Naive thymus-derived CD4-positive, alpha-beta T cell (primary cell): ENCODE data around the gene TRIML1. TPM values are rescaled to one million over a fixed set of nuclear protein-coding genes. Genes with fewer than 3 reads are reported as not detected.

ENCODE experiments used
- ATAC-seq: fragments of 150-1000 bp; cut with Tn5 transposase; 2 replicates; pipeline ENCODE4 v1.10.0; 2021; ENCODE audit warnings: mild to moderate bottlenecking, moderate library complexity
- CTCF ChIA-PET: fragments of 350-600 bp; sonication (Branson Sonifier 250); formaldehyde crosslinking; loops from one replicate; lab custom pipeline; 2021; ENCODE audit warnings: antibody characterized with exemption; lab: Charles Lee
- POLR2A ChIA-PET: fragments of 350-600 bp; sonication (Branson Sonifier 250); formaldehyde crosslinking; loops from one replicate; lab custom pipeline; 2021; ENCODE audit warnings: antibody characterized with exemption, inconsistent platforms; lab: Charles Lee
- DNase-seq, 9 donors: peaks; one replicate each; pipeline versions ENCODE4 v3.0.0 to v3.0.0-alpha.2; 2020 to 2022; ENCODE audit warnings: mixed read lengths in 1 of 9
- H3K27ac ChIP-seq: one replicate; pipeline ENCODE4 v1.7.0; 2013; ENCODE audit warnings: mild to moderate bottlenecking, low read depth, low read length, moderate library complexity
- H3K27me3 ChIP-seq, 2 donors: one replicate each; pipeline ENCODE4 v1.7.0; 2013; ENCODE audit warnings: low read length in 2 of 2, mild to moderate bottlenecking in 2 of 2, moderate library complexity in 2 of 2; ENCODE audit not compliant: control insufficient read depth in 2 of 2, insufficient read depth in 2 of 2
- H3K36me3 ChIP-seq, 3 experiments: 1 replicate in 2 of 3; 2 replicates in 1 of 3; pipeline ENCODE4 v1.7.0; 2013; ENCODE audit warnings: low read length in 3 of 3, mild to moderate bottlenecking in 3 of 3, moderate library complexity in 1 of 3; ENCODE audit not compliant: insufficient read depth in 3 of 3, control insufficient read depth in 2 of 3
- H3K4me1 ChIP-seq, 2 donors: one replicate each; pipeline ENCODE4 v1.7.0; 2013; ENCODE audit warnings: low read length in 2 of 2, mild to moderate bottlenecking in 2 of 2, moderate library complexity in 1 of 2; ENCODE audit not compliant: control insufficient read depth in 2 of 2, insufficient read depth in 2 of 2
- H3K4me3 ChIP-seq: 2 replicates; pipeline ENCODE4 v1.7.0; 2013; ENCODE audit warnings: mild to moderate bottlenecking, low read length
- H3K9me3 ChIP-seq, 3 experiments: 1 replicate in 2 of 3; 2 replicates in 1 of 3; pipeline ENCODE4 v1.7.0; 2013; ENCODE audit warnings: low read length in 3 of 3; ENCODE audit not compliant: control insufficient read depth in 2 of 3
- H3K27ac Mint-ChIP-seq, 9 donors: one replicate each; pipeline ENCODE4 v1.8.0; 2020 to 2022; ENCODE audit warnings: mixed read lengths in 9 of 9, mild to moderate bottlenecking in 8 of 9, moderate library complexity in 5 of 9, inconsistent platforms in 2 of 9
- H3K27me3 Mint-ChIP-seq, 5 donors: one replicate each; pipeline ENCODE4 v1.8.0; 2021 to 2022; ENCODE audit warnings: mixed read lengths in 5 of 5, mild to moderate bottlenecking in 1 of 5
- H3K36me3 Mint-ChIP-seq, 5 donors: one replicate each; pipeline ENCODE4 v1.8.0; 2020 to 2022; ENCODE audit warnings: mixed read lengths in 5 of 5, mild to moderate bottlenecking in 3 of 5, inconsistent platforms in 1 of 5
- H3K4me1 Mint-ChIP-seq, 7 donors: one replicate each; pipeline ENCODE4 v1.8.0; 2020 to 2022; ENCODE audit warnings: mixed read lengths in 7 of 7, mild to moderate bottlenecking in 3 of 7, inconsistent platforms in 1 of 7
- H3K4me3 Mint-ChIP-seq, 10 donors: one replicate each; pipeline ENCODE4 v1.8.0; 2020 to 2022; ENCODE audit warnings: mild to moderate bottlenecking in 10 of 10, mixed read lengths in 10 of 10, moderate library complexity in 6 of 10, inconsistent platforms in 2 of 10
- H3K9me3 Mint-ChIP-seq, 11 donors: one replicate each; pipeline ENCODE4 v1.8.0; 2020 to 2022; ENCODE audit warnings: mixed read lengths in 11 of 11, mild to moderate bottlenecking in 4 of 11, inconsistent platforms in 1 of 11, moderate library complexity in 1 of 11
- intact Hi-C, 2 donors: fragments of 100-400 bp; cut with micrococcal nuclease; formaldehyde crosslinking; loops; one replicate each; pipeline ENCODE4 v1.15.1; 2023
- polyA plus RNA-seq, 2 donors: library from polyadenylated mRNA; unstranded; fragments of 300-500 nt; fragmentation: Illumina TruSeq; gene quantifications; one replicate each; pipeline ENCODE4 v1.2.3, GENCODE V29; 2021
- total RNA-seq, 6 experiments: library from RNA in 5 of 6; stranded (reverse) in 5 of 6; gene quantifications; 1 replicate in 5 of 6; 2 replicates in 1 of 6; pipeline ENCODE4 v1.2.3 and lab custom pipeline; 2021 to 2026

The TRIML1 gene
- total and polyA plus RNA-seq, 7 experiments from 2014 or later, result not detected

DNA sequence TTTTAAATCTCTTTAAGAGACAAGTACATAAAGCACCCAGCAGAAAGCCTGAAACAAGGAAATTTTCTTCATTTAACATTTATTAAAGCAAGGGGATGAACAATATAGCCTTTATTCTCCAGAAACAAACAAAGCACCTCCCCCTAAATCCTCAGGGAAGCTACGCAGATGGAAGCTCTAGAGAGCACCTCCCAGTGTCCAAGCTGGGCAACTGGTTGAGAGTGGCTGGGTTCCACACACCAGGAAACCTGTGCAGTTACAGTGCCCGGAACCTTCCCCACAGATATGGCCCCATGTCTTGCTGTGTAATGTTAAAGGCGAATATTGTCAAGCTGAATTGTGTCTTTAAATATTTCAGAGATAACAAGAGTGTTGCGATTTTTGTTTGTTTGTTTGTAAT, 8.9 kb upstream of the TRIML1 start:
- no peaks in the 10 kb centered on the region for H3K9me3 ChIP-seq
- H3K27ac ChIP-seq, result no peak overlapping the region
- intact Hi-C loops, result no loop called here
- Mint-ChIP-seq H3K4me1 (no peaks in the 10 kb centered on the region), H3K9me3 (peaks cover 0 to 22% (median 8%) of the 10 kb centered on the region in 11 donors), H3K27ac (no peak overlapping the region), H3K4me3 (no peak overlapping the region), H3K27me3 (no peaks in the 10 kb centered on the region), H3K36me3 (no peaks in the 10 kb centered on the region)
- H3K27me3 ChIP-seq, result no peaks in the 10 kb centered on the region
- H3K36me3 ChIP-seq, result no peaks in the 10 kb centered on the region
- no peak overlapping the region for H3K4me3 ChIP-seq
- ATAC-seq, result no peak
- POLR2A ChIA-PET, result no interaction called here
- H3K4me1 ChIP-seq, result no peaks in the 10 kb centered on the region
- DNase-seq, result no peak
- CTCF ChIA-PET, result no interaction called here

DNA sequence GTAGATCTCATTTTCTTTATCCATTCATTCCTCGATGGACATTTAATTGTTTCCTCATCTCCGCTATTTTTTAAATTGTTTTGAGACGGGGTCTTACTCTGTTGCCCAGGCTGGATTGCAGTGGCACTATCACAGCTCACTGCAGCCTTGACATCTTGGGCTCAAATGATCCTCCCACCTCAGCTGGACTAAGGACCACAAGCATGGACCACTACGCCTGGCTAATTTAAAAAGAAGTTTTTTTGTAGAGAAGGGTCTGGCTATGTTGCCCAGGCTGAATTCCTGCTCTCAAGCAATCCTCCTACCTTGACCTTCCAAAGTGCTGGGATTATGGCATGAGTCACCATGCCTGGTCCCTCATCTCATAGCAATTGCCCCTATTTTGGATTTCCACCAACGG, 7.0 kb upstream of the TRIML1 start:
- Histone ChIP-seq H3K4me1 (no peaks in the 10 kb centered on the region), H3K4me3 (no peak overlapping the region), H3K27ac (no peak overlapping the region), H3K27me3 (no peaks in the 10 kb centered on the region), H3K36me3 (no peaks in the 10 kb centered on the region), H3K9me3 (no peaks in the 10 kb centered on the region)
- H3K27me3 Mint-ChIP-seq, result no peaks in the 10 kb centered on the region
- H3K4me1 Mint-ChIP-seq, result no peaks in the 10 kb centered on the region
- ChIA-PET POLR2A (no interaction called here), CTCF (no interaction called here)
- ATAC-seq (no peak), DNase-seq (no peak)
- no peak overlapping the region for H3K27ac Mint-ChIP-seq
- H3K9me3 Mint-ChIP-seq, result peaks cover 3 to 19% (median 6%) of the 10 kb centered on the region in 11 donors
- no peak overlapping the region for H3K4me3 Mint-ChIP-seq
- intact Hi-C loops, result no loop called here
- no peaks in the 10 kb centered on the region for H3K36me3 Mint-ChIP-seq

DNA sequence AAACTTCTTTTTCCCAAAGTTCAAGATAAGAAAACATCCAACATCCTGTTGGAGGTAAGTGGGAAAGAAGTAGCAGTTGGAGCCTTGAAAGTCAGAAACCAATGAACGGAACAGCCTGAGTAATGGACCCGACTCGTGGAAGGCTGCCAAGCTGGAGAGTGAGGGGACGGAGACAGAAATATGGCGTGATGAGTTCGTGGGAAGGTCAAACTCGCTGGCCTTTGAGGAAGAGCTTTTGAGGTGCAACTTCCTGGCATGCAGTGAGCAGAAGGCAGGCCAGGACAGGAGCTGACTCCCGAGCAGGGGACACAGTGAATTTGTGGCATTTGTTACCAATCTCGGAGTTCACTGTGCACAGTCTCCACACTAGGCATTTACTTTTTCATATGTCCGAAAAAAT, 1.0 kb upstream of the TRIML1 start:
- no peaks in the 10 kb centered on the region for H3K36me3 Mint-ChIP-seq
- ChIA-PET POLR2A (no interaction called here), CTCF (interaction anchor here (0.5 kb wide), 1 partner anchor 1073 kb away, joined by 3 read pairs; no protein-coding TSS in a partner anchor)
- ATAC-seq (no peak), DNase-seq (no peak)
- H3K4me1 Mint-ChIP-seq, result no peaks in the 10 kb centered on the region
- Histone ChIP-seq H3K27ac (no peak overlapping the region), H3K27me3 (no peaks in the 10 kb centered on the region), H3K4me3 (no peak overlapping the region), H3K4me1 (no peaks in the 10 kb centered on the region), H3K9me3 (no peaks in the 10 kb centered on the region), H3K36me3 (no peaks in the 10 kb centered on the region)
- H3K27me3 Mint-ChIP-seq, result peaks cover 0 to 4% (median 0%) of the 10 kb centered on the region in 5 donors
- intact Hi-C loops, result no loop called here
- H3K9me3 Mint-ChIP-seq, result peaks cover 0 to 22% (median 6%) of the 10 kb centered on the region in 11 donors
- no peak overlapping the region for H3K4me3 Mint-ChIP-seq
- no peak overlapping the region for H3K27ac Mint-ChIP-seq

DNA sequence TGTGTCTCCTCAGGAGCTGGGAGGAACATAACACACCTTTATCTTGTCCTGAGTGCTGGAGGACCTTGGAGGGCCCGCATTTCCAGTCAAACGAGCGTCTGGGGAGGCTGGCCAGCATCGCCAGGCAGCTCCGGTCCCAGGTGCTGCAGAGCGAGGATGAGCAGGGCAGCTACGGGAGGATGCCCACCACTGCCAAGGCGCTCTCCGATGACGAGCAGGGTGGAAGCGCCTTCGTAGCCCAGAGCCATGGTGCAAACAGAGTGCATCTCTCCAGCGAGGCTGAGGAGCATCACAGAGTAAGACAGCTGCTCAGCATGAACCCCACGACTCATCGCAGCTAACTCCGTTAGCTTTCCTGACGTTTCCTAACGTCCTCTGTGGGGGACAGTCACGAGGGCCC, 430 bp downstream of the TRIML1 start:
- H3K9me3 ChIP-seq, result no peaks in the 10 kb centered on the region
- Mint-ChIP-seq H3K4me3 (no peak overlapping the region), H3K4me1 (no peaks in the 10 kb centered on the region), H3K27ac (no peak overlapping the region), H3K36me3 (no peaks in the 10 kb centered on the region), H3K9me3 (peaks cover 0 to 24% (median 5%) of the 10 kb centered on the region in 11 donors), H3K27me3 (peaks cover 0 to 4% (median 0%) of the 10 kb centered on the region in 5 donors)
- no peak for DNase-seq
- intact Hi-C loops, result no loop called here
- no peak overlapping the region for H3K4me3 ChIP-seq
- no peak for ATAC-seq
- ChIA-PET CTCF (no interaction called here), POLR2A (no interaction called here)
- no peaks in the 10 kb centered on the region for H3K4me1 ChIP-seq
- no peaks in the 10 kb centered on the region for H3K27me3 ChIP-seq
- no peaks in the 10 kb centered on the region for H3K36me3 ChIP-seq
- no peak overlapping the region for H3K27ac ChIP-seq

DNA sequence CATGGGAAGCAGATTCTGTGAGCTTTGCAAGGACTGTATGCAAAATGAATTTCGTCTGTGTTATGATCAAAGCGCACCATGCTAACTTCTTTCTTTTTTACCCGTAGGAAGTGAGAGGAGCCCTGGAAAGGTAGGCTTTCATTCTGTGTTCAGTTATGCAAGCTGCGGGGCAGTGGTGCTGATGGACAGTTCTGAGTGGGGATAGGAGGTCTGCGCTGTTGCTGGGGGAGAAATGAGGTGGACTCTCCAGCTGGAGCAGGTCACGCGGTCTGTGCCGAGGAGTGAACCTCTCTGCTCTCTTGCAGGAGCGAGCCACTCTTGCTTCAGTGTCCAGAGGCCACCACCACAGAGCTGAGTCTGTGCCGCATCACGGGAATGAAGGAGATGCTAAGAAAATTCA, 4.5 kb downstream of the TRIML1 start:
- H3K27ac Mint-ChIP-seq, result no peak overlapping the region
- no peaks in the 10 kb centered on the region for H3K9me3 ChIP-seq

DNA sequence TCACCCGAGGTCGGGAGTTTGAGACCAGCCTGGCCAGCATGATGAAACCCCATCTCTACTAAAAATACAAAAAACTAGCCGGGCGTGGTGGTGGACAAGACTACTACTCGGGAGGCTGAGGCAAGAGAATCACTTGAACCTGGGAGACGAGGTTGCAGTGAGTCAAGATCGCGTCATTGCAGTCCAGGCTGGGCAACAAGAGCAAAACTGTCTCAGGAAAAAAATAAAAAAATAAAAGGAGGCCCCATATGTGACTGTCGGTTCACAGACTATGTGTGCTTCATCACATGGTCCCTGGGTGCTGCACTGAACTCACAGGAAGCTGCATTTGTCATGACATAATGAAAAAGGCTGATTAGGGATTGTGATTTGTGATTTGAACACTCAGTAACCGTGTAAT, 6.4 kb downstream of the TRIML1 start:
- no peaks in the 10 kb centered on the region for H3K27me3 ChIP-seq
- H3K4me1 Mint-ChIP-seq, result no peaks in the 10 kb centered on the region
- H3K4me1 ChIP-seq, result no peaks in the 10 kb centered on the region
- ChIA-PET POLR2A (no interaction called here), CTCF (no interaction called here)
- H3K9me3 ChIP-seq, result no peaks in the 10 kb centered on the region
- H3K27ac ChIP-seq, result no peak overlapping the region
- no peak overlapping the region for H3K27ac Mint-ChIP-seq
- H3K36me3 ChIP-seq, result no peaks in the 10 kb centered on the region
- DNase-seq (no peak), ATAC-seq (no peak)
- H3K4me3 ChIP-seq, result no peak overlapping the region
- no peaks in the 10 kb centered on the region for H3K36me3 Mint-ChIP-seq
- H3K9me3 Mint-ChIP-seq, result peaks cover 0 to 29% (median 7%) of the 10 kb centered on the region in 11 donors
- no peak overlapping the region for H3K4me3 Mint-ChIP-seq
- H3K27me3 Mint-ChIP-seq, result peaks cover 0 to 2% (median 0%) of the 10 kb centered on the region in 5 donors
- intact Hi-C loops, result no loop called here

More for the DNA sequence above, 4.5 kb downstream of the TRIML1 start:
- CTCF ChIA-PET, result no interaction called here
- H3K27me3 ChIP-seq, result no peaks in the 10 kb centered on the region
- H3K36me3 ChIP-seq, result no peaks in the 10 kb centered on the region
- no peak overlapping the region for H3K27ac ChIP-seq
- Mint-ChIP-seq H3K9me3 (peaks cover 0 to 30% (median 8%) of the 10 kb centered on the region in 11 donors), H3K4me1 (no peaks in the 10 kb centered on the region), H3K36me3 (no peaks in the 10 kb centered on the region), H3K27me3 (peaks cover 0 to 4% (median 0%) of the 10 kb centered on the region in 5 donors), H3K4me3 (no peak overlapping the region)
- no peaks in the 10 kb centered on the region for H3K4me1 ChIP-seq
- H3K4me3 ChIP-seq, result no peak overlapping the region
- POLR2A ChIA-PET, result no interaction called here
- intact Hi-C loops, result no loop called here
- DNase-seq (no peak), ATAC-seq (no peak)

DNA sequence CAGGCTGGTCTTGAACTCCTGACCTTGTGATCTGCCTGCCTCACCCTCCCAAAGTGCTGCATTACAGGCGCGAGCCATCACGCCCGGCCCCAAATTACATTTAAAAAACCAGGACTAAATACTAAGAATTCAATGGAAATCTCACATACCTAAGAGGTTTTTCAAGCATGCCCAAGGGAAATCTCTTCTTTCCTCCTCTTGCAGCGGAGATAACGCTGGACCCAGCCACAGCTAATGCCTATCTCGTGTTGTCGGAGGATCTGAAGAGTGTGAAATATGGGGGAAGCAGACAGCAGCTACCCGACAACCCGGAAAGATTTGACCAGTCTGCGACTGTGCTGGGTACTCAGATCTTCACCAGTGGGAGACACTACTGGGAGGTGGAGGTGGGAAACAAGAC, 7.4 kb downstream of the TRIML1 start:
- Histone ChIP-seq H3K4me1 (no peaks in the 10 kb centered on the region), H3K9me3 (no peaks in the 10 kb centered on the region), H3K27me3 (no peaks in the 10 kb centered on the region), H3K27ac (no peak overlapping the region), H3K36me3 (no peaks in the 10 kb centered on the region), H3K4me3 (no peak overlapping the region)
- no peak overlapping the region for H3K4me3 Mint-ChIP-seq
- ChIA-PET POLR2A (no interaction called here), CTCF (no interaction called here)
- intact Hi-C loops, result no loop called here
- no peaks in the 10 kb centered on the region for H3K4me1 Mint-ChIP-seq
- no peak for ATAC-seq
- no peaks in the 10 kb centered on the region for H3K36me3 Mint-ChIP-seq
- no peaks in the 10 kb centered on the region for H3K27me3 Mint-ChIP-seq
- peaks cover 0 to 25% (median 7%) of the 10 kb centered on the region in 11 donors for H3K9me3 Mint-ChIP-seq
- H3K27ac Mint-ChIP-seq, result no peak overlapping the region
- DNase-seq, result no peak
